ENCODE data around the gene SCGB1A1.

Gene SCGB1A1

GRCh38 chr11:62450543-62451240, 31.9 kb downstream of the SCGB1A1 start:
- DNase-seq: no peak

DNA sequence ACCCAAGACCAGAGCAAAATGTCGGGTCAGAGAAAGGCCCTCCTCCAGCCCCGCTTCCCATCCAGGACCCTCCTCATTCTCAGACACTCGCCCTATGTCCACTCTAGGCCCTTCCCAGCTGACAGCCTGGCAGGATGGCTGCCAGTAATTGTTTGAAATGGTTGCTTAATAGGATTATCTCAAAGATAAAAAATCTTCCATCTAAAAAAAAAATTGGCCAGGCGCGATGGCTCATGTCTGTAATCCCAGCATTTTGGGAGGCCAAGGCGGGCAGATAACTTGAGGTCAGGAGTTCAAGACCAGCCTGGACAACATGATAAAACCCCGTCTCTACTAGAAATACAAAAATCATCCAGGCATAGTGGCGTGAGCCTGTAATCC, 32.4 kb downstream of the SCGB1A1 start:
- no peak for DNase-seq

- no peak for DNase-seq
Observed at GRCh38 chr11:62452261-62452660, 33.4 kb downstream of the SCGB1A1 start.

GRCh38 chr11:62452839-62453468, 34.1 kb downstream of the SCGB1A1 start:
- DNase-seq: no peak

DNA sequence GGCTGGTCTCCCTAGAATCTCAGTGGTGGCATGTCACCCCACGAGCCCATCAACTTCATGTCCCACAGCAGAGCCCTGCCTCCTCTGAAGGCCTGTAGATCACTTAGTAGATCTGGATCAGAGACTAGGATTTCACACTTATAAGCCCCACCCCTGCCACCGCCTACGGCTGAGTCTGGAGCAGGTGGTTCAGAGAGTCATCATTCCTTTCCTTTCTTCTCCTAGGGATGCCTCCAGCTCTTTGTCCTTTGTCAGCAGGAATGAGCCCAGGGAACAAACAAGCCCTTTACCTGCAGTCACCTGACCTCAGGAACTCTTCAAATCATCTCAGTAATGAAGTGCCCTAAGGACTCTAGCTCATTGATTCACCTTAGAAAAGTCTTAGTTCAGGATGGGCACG, 37.8 kb downstream of the SCGB1A1 start:
- DNase-seq: no peak

GRCh38 chr11:62457478-62457877, 38.6 kb downstream of the SCGB1A1 start:
- no peak for DNase-seq

GRCh38 chr11:62458212-62459002, 39.6 kb downstream of the SCGB1A1 start:
- no peak for DNase-seq

DNA sequence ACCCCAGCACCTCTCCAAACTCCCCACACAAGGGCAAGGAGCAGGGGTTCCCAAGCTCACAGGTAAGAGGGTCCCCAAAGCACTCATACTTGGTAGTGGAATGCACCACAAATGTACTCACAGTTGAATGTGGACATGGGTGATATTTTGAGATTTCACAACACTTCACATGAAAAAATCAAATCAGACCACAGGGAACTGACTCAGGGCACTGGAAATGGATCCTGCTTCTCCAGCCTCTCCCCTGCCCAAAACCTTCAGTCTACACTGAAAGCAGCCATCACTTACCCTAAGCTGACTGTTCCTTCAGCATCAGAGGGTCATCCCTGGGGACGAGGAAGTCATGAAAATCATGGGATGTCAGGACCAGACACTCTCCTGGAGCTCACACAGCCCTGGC, 40.2 kb downstream of the SCGB1A1 start:
- no peak for DNase-seq

GRCh38 chr11:62461740-62462507, 43.1 kb downstream of the SCGB1A1 start:
- no peak for DNase-seq

DNA sequence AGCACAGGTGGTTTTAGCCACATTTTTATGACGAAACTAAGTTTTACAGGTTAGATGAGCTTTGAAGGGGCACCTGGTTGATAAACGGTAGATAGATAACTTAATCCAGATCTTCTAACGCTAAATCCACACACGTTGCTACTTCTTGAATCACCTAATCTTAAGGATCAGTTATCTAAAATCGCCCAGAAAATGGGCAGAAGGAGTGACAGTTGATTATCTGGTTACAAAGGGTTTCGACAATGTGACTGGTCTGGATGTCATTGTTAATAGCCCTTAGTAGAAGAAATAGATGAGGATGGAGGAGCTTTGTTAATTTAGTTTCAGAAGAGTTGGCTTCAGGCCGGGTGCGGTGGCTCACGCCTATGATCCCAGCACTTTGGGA, 43.7 kb downstream of the SCGB1A1 start:
- DNase-seq: no peak

- no peak for DNase-seq
Observed at GRCh38 chr11:62463121-62463542, 44.3 kb downstream of the SCGB1A1 start.

DNA sequence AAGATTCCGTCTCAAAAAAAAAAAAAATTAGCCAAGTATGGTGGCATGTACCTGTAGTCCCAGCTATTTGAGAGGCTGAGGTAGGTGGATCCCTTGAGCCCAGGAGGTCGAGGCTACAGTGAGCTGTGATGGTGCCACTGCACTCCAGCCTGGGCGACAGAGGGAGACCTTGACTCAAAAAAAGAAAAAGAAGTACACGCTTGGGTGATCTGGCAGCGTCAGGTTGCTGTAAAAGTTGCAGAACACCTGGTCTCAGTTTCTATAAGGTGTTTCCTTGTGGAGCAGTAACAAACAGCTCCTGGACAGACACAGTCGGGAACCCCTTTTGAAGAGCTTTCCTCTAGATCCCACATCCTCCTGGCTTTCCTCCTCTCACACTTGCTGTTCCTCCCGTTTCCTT, 45.8 kb downstream of the SCGB1A1 start:
- no peak for DNase-seq

DNA sequence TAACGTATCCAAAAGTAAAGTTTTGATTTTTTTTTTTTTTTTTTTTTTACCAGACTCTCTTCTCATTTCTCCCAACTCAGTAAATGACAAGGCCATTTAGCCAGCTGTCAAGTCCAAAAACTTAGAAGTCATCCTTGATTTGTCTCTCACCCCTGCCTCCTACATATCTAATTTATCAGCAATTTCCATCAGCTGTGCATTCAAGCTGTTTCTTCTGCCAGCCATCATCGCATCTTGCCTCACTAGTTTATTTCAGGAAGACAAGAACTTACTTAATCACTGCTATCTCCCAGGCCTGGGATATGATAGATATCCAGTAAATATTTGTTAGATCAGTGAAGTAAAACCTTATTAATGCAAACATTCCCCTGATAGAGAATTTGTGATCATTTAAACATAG, 47.6 kb downstream of the SCGB1A1 start:
- DNase-seq: no peak

DNA sequence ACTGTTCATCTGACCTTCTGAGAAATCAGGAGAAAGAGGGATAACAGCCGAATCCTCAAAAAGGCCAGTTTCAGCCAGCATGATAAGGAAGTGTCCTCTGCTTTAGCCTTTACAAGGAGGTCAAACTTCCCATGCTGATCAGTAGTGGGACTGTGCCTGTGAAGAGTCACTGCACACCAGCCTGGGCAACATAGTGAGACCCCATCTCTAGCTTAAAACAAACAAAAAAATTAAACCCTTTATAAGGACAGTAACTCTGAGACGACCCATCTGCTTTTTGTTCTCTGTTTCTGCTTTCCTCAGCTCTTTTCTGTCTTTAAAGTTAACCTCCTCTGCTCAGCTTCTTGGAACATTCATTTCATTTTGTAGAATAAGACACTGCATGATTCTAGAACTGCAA, 49.7 kb downstream of the SCGB1A1 start:
- no peak for DNase-seq

GRCh38 chr11:62471603-62472002, 52.8 kb downstream of the SCGB1A1 start:
- no peak for DNase-seq

GRCh38 chr11:62472063-62472884, 53.4 kb downstream of the SCGB1A1 start:
- no peak for DNase-seq

All from activated CD4-positive, alpha-beta T cell treated with anti-CD3 and anti-CD28 coated beads for 1 hour (primary cell).